GM08714 (cell line): ENCODE data around the gene CALY.
A peak's percentile ranks its signal among the peaks of the same experiment; 100 is the strongest.
"Not testable (repeated sequence)": the region's sequence is repeated elsewhere in the genome, so short reads cannot be mapped to it uniquely, and the experiment has no call there.

Experiments used
- H3K4me3 ChIP-seq: fragments of 200-500 bp; sonication (Bioruptor generic); 2 replicates; pipeline ENCODE4 v1.5.1; 2014; ENCODE audit warnings: mild to moderate bottlenecking, low read length, inconsistent platforms
- ZNF274 ChIP-seq: IDR thresholded peaks from 2 replicates; pipeline ENCODE4 v1.6.1; 2012; ENCODE audit warnings: mild to moderate bottlenecking, low read depth, low read length

Gene CALY

DNA sequence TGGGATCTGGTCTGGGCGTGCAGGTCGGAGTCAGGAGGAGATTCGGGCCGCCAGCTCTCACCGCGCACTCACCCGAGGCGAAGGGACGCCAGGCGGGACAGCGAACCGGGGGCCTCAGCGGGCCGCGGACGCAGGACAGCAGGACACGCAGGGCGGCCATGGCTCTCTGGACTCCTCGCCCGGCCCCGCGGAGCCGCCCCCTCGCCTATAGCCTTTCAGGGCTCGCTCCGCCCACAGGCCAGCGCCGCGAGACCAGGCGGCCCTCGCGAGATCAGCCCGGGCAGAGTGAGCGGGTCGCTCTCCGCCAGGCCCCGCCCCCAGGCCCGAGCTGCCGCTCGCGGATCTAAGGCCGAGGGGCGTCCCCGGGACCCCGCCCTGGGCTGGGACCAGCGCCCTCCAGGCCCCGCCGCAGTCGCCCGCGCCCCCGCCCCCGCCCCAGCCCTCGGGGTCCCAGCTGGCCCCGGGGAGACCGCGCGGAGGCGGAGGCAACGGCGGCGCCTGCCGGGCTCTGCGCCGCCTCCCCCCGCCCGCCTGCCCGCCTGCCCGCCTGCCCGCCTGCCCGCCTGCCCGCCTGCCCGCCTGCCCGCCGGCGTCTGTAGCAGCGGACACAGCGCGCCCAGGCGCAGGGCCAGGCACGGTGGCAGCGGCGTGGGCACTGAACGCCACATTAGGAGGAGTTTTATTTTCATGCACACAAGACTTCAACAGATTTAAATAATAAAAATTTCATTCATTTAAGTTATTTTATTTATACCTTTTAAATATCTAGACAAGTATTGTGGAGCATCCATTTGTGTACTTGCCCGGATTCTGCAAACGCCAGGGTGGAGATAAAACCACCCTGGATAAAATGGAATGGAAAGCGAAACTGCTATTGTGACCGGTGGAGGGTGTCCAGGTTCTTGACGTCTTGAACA lies 36.7 kb upstream of the CALY start, which contains the start of gene ECHS1:
Gene ECHS1, minus strand, starts transcription at position 181 of the 917 bp plus-strand sequence. Its CDS starts 21 bp downstream, at position 160.
- TF ChIP-seq ZNF274 = no peak
- H3K4me3 ChIP-seq = peak within 1 kb of the TSS; percentile 70

- H3K4me3 ChIP-seq = peak overlapping the region; percentile 19
- TF ChIP-seq ZNF274 = no peak
These were observed 35.8 kb upstream of the CALY start for GRCh38 chr10:133372507-133372906.

DNA sequence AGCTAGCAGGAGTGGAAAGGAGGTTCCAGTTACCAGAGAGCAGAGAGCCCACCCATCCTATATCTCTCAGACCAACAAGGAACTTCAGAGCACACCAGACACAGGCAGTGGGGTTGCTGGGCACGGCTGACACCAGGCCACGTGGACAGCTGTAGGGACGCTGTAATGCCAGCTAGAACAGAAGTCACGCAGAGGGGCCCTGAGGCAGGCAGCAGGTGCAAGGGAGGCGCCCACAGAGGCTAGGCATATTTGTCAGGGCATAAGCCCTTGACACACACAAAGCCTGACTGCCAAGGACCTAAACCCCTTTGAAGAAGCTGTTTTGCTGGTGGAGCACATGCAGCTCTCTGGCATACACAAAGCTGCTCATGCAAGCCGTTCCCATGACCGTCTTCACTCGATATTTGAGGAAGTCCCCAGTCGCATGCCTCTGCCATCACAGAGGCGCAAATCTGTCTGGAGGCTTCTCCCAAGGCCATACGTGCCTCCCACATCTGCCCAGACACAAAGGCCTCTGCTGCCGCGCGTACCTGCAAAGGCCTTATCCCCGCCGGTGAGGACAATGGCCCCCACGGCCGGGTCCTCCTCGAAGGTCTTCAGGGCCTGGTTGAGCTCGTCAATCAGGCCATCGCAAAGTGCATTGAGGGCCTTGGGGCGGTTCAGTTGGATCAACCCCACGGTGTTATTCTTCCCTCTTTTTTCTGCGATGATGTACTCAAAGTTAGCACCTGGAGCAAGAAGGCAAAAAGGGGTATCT lies 33.5 kb upstream of the CALY start:
- no peak for TF ChIP-seq ZNF274
- no peak overlapping the region for H3K4me3 ChIP-seq

DNA sequence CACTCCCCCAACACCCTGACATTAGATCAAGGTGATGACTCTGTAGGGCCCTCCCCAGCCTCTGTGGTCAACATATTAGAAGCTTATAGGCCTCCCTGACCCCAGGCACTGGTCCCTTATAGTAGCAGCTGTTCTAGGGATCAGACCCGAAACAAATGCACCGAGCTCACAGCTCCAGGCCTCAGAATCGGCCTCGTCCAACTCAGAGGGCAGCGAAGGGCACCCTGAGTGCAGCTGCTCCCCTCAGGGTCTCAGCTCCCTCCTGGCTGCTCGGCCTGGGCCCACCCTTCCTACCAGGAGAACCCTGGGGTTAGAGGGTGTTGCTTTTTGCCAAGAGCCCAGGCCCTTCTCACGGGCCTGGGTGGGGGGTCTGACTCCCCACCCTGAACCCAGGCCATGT lies 31.5 kb upstream of the CALY start:
- no peak for TF ChIP-seq ZNF274
- no peak overlapping the region for H3K4me3 ChIP-seq

GRCh38 chr10:133367461-133367860 lies 30.8 kb upstream of the CALY start:
- not testable (repeated sequence) for H3K4me3 ChIP-seq

GRCh38 chr10:133366751-133367150 lies 30.1 kb upstream of the CALY start:
- TF ChIP-seq ZNF274 = no peak
- H3K4me3 ChIP-seq = no peak overlapping the region

- TF ChIP-seq ZNF274 = no peak
These were observed 29.4 kb upstream of the CALY start for GRCh38 chr10:133366130-133366478.

GRCh38 chr10:133365461-133366129 lies 28.9 kb upstream of the CALY start:
- TF ChIP-seq ZNF274 = no peak
- no peak overlapping the region for H3K4me3 ChIP-seq

More at GRCh38 chr10:133366130-133366478, 29.4 kb upstream of the CALY start:
- no peak overlapping the region for H3K4me3 ChIP-seq

DNA sequence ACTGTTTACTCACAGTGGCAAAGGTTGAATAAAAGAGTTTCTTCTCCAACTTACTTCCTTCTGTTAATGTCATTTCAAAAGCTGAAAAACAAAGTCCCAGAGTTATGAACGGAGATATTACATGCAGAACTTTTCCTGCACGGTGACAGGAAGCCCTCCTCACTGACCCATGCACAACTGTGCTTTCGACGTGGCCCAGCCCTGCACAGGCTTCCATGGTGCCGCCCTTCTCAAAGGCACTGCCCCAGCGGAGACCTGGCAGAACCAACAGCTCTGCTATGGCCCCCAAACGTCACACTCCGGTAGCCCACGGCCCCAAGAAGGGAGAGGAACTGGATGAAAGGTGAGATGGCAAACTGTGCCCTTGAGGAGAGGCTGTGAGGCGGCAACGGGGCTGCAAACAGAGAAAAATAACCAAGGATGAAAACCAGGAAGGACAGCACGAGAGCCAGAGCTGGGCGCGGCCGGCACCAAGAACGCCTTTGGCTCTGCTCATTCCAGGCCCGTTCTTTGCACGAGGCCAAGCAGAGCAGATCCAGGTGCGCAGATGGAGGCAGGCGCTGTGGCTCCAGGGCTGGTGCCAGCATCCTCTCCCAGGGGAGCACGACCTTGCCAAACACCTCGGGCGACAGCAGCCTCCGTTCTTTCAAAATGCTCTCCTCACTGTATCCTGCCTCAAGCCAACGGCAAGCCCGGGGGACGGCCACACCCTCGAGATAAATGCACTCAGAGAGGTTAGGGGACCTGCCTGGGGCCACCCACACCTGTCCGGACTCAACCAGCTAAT lies 28.1 kb upstream of the CALY start:
- no peak for TF ChIP-seq ZNF274
- no peak overlapping the region for H3K4me3 ChIP-seq

GRCh38 chr10:133362846-133363245 lies 26.1 kb upstream of the CALY start:
- no peak overlapping the region for H3K4me3 ChIP-seq
- TF ChIP-seq ZNF274 = no peak

DNA sequence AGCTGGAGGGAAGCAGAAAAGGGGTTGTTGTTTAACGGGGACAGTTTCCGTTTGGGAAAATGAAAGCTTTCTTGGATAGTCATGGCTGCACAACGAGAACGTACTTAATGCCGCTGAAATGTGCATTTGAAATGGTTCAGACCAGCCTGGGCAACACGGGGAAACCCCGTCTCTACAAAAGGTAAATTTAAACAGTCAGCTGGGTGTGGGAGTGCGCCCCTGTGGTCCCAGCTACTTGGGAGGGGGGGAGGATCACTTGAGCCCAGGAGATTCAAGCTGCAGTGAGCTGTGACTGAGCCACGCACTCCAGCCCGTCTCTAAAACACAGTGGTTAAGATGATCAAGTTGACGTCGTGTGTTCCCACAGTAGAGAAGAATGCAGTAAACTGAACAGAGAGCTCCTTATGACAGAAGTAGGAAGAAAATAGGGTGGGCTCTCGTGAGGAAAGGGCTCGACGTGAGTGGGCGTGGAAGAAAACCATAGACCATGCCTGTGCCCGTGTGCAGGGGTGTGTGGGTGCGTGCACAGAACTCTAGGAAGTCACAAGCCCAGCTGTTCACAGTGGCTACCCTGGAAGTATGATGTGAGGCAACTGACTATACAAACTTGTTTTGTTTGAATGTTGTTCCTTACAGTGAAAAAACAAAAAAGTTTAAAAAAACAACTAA lies 25.2 kb upstream of the CALY start:
- no peak for TF ChIP-seq ZNF274
- H3K4me3 ChIP-seq = no peak overlapping the region

- TF ChIP-seq ZNF274 = no peak
- no peak overlapping the region for H3K4me3 ChIP-seq
These were observed 24.5 kb upstream of the CALY start for GRCh38 chr10:133361227-133361626.

DNA sequence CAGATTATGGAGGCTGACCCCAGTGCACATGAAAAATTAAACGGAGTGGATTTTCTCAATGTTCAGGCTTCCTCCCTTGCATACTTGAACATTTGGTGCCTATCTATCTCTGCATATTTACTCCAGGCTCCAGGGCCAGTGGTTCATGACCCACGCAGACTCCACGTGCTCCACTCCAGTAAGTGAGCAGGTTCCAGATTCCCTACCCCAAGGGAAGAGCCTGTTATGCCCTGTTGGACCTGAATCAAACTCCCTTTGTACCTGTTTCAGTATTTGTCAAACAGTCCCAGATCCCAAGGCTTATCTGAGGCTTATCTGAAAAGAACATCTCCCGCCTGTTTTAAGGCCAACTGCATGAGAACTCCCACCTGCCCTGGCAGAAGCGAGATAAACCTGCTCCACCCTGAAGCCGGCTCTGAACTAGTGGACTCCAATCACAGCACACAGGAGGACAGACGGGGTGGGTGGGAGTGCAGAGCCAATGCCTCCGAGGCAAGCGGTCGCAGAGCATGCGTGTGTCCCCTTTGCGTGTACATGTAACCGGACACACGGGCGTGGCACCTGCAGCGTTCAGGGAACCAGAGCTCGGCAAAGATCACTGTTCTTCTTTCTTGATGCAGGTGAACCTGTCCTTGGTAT lies 23.4 kb upstream of the CALY start:
- TF ChIP-seq ZNF274 = no peak
- H3K4me3 ChIP-seq = no peak overlapping the region
